SK-N-SH (cell line): Measurements from ENCODE around the gene PDE4D.

Experiments used
- EP300 ChIP-seq, 2 experiments: IDR thresholded peaks; 2 replicates each; pipeline versions ENCODE4 v1.4.0 to v1.6.1; 2012; ENCODE audit warnings: borderline replicate concordance in 1 of 2, low read depth in 1 of 2, low read length in 1 of 2
- RFX5 ChIP-seq: IDR thresholded peaks from 2 replicates; pipeline ENCODE4 v1.6.1; 2012; ENCODE audit warnings: mild to moderate bottlenecking, improper control_type of control experiment, low read length
- RXRA ChIP-seq: IDR thresholded peaks from 2 replicates; pipeline ENCODE4 v1.4.0; 2012; ENCODE audit warnings: low read depth, mild to moderate bottlenecking, borderline replicate concordance
- TF ChIP-seq, protein P1 (sequence below): IDR thresholded peaks from 2 replicates; pipeline ENCODE4 v1.4.0; 2012; ENCODE audit warnings: low read depth, borderline replicate concordance
- TF ChIP-seq, protein P2 (sequence below): fragments of 200-600 bp; sonication (generic); IDR thresholded peaks from 2 replicates; pipeline ENCODE4 v1.6.1; 2017; ENCODE audit warnings: antibody characterized with exemption, mild to moderate bottlenecking, moderate library complexity

DNA sequence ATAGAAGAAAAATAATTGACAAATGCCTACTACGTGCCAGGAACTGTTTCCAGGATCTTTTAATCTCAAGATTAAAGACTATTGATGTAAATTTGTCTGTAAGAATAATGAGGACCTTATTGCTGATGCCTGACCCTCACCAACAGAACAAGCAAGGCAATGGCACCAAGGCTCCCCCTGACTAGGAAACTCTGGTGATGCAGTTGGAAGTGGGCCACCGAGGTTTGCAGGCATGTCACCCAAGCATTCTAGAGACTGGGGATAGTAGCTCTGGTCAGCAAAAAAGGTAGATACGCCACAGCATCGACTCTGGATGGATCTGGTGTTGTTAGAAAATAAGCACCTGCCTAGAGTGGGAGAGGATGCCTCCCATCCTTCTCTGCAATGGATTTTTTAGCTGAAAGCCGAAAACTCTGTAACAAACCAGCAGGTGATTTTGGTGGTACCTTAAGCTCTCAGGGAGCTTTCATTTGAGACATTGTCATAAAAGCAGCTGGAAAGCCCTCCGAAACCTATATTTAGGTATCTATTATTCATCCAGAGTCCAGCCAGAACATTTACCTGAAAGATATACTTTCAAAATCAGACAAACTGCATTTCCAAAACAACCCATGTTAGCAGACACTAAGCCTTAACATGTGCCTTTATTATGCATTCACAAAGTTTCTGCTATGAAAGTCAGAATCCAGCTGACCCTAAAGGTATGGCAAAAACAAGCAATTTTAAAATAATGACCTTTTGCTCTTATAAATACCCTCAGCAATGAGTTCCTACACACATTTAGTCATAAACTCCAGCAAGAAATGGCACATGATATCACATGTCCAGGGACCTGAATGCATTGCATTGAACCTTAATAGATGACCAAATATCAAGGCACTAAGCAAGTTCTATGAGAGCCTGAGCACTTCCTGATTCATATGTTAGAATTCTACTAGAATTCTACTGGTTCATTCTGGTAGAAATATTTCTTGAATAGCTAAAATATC, 308.4 kb downstream of the PDE4D start:
- TF ChIP-seq, protein P1, sequence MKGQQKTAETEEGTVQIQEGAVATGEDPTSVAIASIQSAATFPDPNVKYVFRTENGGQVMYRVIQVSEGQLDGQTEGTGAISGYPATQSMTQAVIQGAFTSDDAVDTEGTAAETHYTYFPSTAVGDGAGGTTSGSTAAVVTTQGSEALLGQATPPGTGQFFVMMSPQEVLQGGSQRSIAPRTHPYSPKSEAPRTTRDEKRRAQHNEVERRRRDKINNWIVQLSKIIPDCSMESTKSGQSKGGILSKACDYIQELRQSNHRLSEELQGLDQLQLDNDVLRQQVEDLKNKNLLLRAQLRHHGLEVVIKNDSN, result no peak
- TF ChIP-seq EP300 (IDR thresholded peaks at IDR 0.05; ENCODE audit: borderline replicate concordance in 1 of 2, low read depth in 1 of 2, low read length in 1 of 2) (no peak), RFX5 (no peak), RXRA (no peak)
- TF ChIP-seq, protein P2, sequence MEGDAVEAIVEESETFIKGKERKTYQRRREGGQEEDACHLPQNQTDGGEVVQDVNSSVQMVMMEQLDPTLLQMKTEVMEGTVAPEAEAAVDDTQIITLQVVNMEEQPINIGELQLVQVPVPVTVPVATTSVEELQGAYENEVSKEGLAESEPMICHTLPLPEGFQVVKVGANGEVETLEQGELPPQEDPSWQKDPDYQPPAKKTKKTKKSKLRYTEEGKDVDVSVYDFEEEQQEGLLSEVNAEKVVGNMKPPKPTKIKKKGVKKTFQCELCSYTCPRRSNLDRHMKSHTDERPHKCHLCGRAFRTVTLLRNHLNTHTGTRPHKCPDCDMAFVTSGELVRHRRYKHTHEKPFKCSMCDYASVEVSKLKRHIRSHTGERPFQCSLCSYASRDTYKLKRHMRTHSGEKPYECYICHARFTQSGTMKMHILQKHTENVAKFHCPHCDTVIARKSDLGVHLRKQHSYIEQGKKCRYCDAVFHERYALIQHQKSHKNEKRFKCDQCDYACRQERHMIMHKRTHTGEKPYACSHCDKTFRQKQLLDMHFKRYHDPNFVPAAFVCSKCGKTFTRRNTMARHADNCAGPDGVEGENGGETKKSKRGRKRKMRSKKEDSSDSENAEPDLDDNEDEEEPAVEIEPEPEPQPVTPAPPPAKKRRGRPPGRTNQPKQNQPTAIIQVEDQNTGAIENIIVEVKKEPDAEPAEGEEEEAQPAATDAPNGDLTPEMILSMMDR, result no peak
